GM12801 (cell line): ENCODE results near the gene GXYLT2.

ENCODE experiments used
- TF ChIP-seq, protein P1 (sequence below): IDR thresholded peaks from one replicate; pipeline ENCODE4 v1.5.1; 2011; ENCODE audit warnings: control low read depth; ENCODE audit not compliant: insufficient read length; ENCODE audit errors: extremely low read depth

The GXYLT2 gene

DNA sequence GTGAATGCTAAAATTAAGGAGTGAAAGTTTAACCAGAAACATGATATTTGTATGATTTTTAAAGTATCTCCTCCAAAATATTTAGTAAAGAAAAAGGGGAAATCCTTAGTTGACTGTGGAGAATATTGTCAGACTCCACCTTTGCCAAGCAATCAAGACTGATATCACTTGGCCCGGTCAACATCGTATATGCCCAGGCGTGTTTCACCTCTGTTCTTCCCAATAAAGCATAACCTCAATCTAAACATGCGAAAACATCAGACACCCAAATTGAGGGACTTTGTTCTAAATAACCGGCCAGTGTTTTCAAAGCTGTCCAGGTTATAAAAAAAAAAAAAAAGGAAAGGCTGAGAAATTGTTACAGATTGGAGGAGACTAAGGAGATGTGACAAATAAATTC is 54.6 kb downstream of the GXYLT2 start:
- TF ChIP-seq, protein P1, sequence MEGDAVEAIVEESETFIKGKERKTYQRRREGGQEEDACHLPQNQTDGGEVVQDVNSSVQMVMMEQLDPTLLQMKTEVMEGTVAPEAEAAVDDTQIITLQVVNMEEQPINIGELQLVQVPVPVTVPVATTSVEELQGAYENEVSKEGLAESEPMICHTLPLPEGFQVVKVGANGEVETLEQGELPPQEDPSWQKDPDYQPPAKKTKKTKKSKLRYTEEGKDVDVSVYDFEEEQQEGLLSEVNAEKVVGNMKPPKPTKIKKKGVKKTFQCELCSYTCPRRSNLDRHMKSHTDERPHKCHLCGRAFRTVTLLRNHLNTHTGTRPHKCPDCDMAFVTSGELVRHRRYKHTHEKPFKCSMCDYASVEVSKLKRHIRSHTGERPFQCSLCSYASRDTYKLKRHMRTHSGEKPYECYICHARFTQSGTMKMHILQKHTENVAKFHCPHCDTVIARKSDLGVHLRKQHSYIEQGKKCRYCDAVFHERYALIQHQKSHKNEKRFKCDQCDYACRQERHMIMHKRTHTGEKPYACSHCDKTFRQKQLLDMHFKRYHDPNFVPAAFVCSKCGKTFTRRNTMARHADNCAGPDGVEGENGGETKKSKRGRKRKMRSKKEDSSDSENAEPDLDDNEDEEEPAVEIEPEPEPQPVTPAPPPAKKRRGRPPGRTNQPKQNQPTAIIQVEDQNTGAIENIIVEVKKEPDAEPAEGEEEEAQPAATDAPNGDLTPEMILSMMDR, result no peak

DNA sequence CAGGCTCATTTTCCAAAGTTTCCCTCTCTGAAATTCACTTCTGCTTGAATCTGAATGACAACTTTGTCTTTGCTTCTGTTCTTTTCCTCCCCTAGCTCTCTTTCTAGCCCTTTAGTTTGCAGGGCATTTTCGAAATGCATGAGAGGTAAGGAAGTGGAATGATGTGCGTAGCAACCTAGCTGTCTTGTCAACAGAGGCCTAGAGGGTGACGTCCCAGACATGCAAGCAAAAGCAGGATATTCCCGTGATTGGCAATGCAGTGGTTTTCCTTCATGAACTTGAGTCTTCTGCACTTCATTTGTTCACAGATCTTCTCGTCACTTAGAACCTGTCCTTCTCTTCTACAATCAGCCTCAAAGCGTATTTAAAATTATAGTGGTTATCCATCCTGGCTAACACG is 56.9 kb downstream of the GXYLT2 start:
- TF ChIP-seq, protein P1, result no peak

DNA sequence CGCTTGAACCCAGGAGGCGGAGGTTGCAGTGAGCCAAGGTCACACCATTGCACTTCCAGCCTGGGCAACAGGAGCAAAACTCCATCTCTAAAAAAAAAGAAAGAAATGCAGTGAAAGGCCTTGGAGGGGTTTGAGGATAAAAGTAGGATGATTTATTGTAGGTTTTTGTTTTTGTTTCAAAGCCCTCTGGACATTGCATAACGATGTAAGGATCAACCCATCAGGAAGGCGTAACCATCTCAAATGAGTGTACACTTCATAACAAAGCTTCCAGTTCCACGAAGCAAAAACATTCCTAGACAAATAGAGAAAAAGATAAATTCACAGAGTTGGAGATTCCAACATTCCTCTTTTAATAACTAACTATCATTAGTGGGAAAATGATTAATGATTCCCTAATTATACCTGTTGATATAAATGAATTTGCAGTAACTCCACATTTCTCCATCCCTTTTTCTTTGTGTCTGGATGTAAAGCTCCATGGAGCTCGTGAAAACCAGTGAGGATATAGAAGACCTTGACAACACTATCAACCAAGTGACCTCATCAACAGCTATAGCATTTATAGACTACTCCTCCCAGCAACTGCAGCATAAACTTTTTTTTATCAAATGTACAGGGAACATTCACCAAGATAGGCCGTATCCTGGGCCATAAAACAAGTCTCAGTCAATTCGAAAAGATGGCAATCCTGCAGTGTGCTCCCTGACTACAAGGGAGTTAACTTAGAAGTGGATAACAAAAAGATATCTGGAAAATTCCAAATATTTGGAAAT is 60.1 kb downstream of the GXYLT2 start:
- TF ChIP-seq, protein P1, result no peak

DNA sequence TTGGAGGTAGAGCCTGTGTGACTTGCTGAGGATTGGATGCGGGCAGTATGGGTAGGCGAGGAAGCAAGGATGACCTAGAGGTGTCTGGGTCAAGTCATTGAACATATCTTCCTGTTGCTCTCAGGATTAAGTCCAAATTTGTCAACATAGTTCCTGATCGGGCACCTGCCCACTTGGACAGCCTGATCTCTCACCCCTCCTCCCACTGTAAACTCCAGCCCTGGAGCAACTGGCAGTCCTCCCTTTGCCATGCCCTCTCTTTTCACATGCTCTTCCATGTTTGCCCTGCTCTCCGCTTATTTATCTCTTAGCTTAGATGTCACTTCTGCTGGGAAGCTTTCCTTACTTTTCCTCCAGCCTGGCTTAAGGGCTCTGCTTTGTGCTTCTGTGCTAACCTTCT is 61.2 kb downstream of the GXYLT2 start:
- TF ChIP-seq, protein P1, result no peak

DNA sequence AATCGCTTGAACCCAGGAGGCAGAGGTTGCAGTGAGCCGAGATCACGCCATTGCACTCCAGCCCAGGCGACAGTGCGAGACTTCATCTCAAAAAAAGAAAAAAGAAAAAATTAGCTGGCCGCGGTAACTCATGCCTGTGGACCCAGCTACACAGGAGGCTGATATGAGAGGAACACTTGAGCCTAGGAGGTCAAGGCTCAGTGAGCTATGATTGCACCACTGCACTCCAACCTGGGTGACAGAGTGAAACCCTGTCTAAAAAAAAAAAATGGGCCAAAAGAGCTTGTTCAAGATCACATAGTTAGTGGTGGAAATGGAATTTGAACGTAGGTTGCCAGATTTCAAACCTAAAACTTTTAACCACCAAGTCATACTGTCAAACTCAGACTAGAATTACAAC is 62.5 kb downstream of the GXYLT2 start:
- TF ChIP-seq, protein P1, result no peak

DNA sequence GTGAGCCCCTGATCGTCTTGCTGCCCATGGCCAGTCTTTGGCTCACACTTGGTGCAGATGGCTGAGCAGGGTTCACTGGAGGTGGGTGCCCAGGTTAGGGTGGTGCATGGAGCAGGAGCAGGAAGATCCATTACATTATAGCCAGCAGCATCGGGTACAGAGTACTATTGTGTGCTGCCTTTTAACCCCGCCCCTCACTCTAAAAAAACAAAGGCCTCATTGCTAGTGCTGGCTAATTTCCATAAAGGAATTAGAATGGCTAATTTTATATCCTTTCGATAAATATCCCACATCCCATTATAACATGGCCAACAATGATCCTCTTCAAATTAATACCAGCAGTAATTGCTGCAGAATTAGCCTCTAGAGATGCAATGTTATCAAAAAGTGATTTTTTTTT is 63.0 kb downstream of the GXYLT2 start:
- TF ChIP-seq, protein P1, result no peak

DNA sequence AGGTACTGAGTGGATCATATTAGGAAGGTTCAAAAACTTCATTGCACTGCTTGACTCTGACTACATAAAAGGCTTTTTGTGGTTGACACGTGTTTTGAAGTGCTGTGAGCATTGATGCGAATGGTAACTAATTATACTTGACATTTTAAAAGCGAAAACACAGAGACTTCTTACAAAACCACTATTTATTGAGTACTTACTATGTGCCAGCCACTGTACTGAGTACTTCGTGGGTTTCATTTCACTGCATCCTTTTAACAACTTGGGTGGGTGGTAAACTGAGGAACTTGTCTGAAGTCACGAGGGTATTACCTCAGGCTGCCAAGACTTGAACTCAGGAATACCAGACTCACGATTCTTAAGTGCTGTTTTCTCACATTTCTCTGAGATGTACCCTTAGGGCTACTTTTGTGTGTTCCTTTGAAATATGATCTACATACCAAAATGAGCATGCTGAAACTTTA is 63.4 kb downstream of the GXYLT2 start:
- TF ChIP-seq, protein P1, result no peak
